Cardiac muscle cell (in vitro differentiated cells and primary cell): ENCODE data around the gene RALGPS2. TPM values are rescaled to one million over a fixed set of nuclear protein-coding genes. Genes with fewer than 3 reads are reported as not detected.

Source experiments
- DNase-seq, 2 donors: peaks; one replicate each; pipeline versions ENCODE4 v3.0.0 to v3.0.0-alpha.2; 2010 to 2017; ENCODE audit warnings: low read depth in 1 of 2, low spot score in 1 of 2
- H3K27ac ChIP-seq: fragments of 200-600 bp; sonication (generic); 2 replicates; pipeline ENCODE4 v1.5.1; 2016
- H3K27me3 ChIP-seq: fragments of 200-600 bp; sonication (generic); 2 replicates; pipeline ENCODE4 v1.6.0; 2016; ENCODE audit warnings: control low read depth
- H3K36me3 ChIP-seq: fragments of 200-600 bp; sonication (generic); 2 replicates; pipeline ENCODE4 v1.5.1; 2016; ENCODE audit warnings: control low read depth
- H3K4me1 ChIP-seq: fragments of 200-600 bp; sonication (generic); 2 replicates; pipeline ENCODE4 v1.8.1; 2017; ENCODE audit warnings: low read depth, mild to moderate bottlenecking, mixed run types
- H3K4me3 ChIP-seq: fragments of 200-600 bp; sonication (generic); 2 replicates; pipeline ENCODE4 v1.5.1; 2016; ENCODE audit warnings: mild to moderate bottlenecking
- H3K9me3 ChIP-seq: fragments of 200-600 bp; sonication (generic); 2 replicates; pipeline ENCODE4 v1.5.1; 2017; ENCODE audit warnings: low read depth, mild to moderate bottlenecking, control low read depth
- CTCF ChIP-seq: IDR thresholded peaks from 2 replicates; pipeline ENCODE4 v1.5.1; 2012; ENCODE audit warnings: low read depth, mild to moderate bottlenecking, low read length
- polyA plus RNA-seq: library from polyadenylated mRNA; unstranded; fragments of >200 nt; fragmentation: Nextera tagmentation; extraction: Ambion mirVana; gene quantifications from 2 replicates; pipeline ENCODE4 v1.2.1, GENCODE V29; 2016
- total RNA-seq: library from RNA; depleted of rRNA; stranded (reverse); fragments of >200 nt; gene quantifications from 2 replicates; pipeline ENCODE4 v1.2.3, GENCODE V29; 2016

RALGPS2 gene
- total and polyA plus RNA-seq, 2 experiments from 2014 or later = 10.3 to 27.3 TPM

GRCh38 chr1:178899402-178899801 is 174.4 kb downstream of the RALGPS2 start:
- no peak for TF ChIP-seq CTCF
- peaks cover 15% of the 10 kb centered on the region for H3K36me3 ChIP-seq

GRCh38 chr1:178901482-178902125 is 176.6 kb downstream of the RALGPS2 start:
- peaks cover 22% of the 10 kb centered on the region for H3K36me3 ChIP-seq
- no peaks in the 10 kb centered on the region for H3K27me3 ChIP-seq
- no peak for DNase-seq
- peaks cover 4% of the 10 kb centered on the region for H3K4me1 ChIP-seq
- H3K9me3 ChIP-seq = no peaks in the 10 kb centered on the region
- TF ChIP-seq CTCF = no peak
- H3K4me3 ChIP-seq = no peak overlapping the region
- no peak overlapping the region for H3K27ac ChIP-seq

More at GRCh38 chr1:178899402-178899801, 174.4 kb downstream of the RALGPS2 start:
- no peak overlapping the region for H3K4me3 ChIP-seq
- no peak for DNase-seq
- H3K4me1 ChIP-seq = peaks cover 14% of the 10 kb centered on the region
- H3K9me3 ChIP-seq = no peaks in the 10 kb centered on the region
- H3K27ac ChIP-seq = no peak overlapping the region
- no peaks in the 10 kb centered on the region for H3K27me3 ChIP-seq

- H3K4me3 ChIP-seq = no peak overlapping the region
- DNase-seq = peak in 1 of 2 donors; percentile 42
Observed at GRCh38 chr1:178908358-178908757, 183.3 kb downstream of the RALGPS2 start.

GRCh38 chr1:178910023-178910422 is 185.0 kb downstream of the RALGPS2 start:
- Histone ChIP-seq H3K36me3 (peaks cover 22% of the 10 kb centered on the region), H3K9me3 (no peaks in the 10 kb centered on the region), H3K27me3 (no peaks in the 10 kb centered on the region), H3K4me3 (no peak overlapping the region), H3K4me1 (peaks cover 5% of the 10 kb centered on the region), H3K27ac (no peak overlapping the region)
- no peak for DNase-seq
- TF ChIP-seq CTCF = no peak

More at GRCh38 chr1:178908358-178908757, 183.3 kb downstream of the RALGPS2 start:
- Histone ChIP-seq H3K27me3 (no peaks in the 10 kb centered on the region), H3K9me3 (no peaks in the 10 kb centered on the region), H3K36me3 (peaks cover 23% of the 10 kb centered on the region), H3K27ac (no peak overlapping the region), H3K4me1 (peaks cover 5% of the 10 kb centered on the region)
- no peak for TF ChIP-seq CTCF

GRCh38 chr1:178912597-178912996 is 187.6 kb downstream of the RALGPS2 start:
- no peak for DNase-seq

More at GRCh38 chr1:178912597-178912996, 187.6 kb downstream of the RALGPS2 start:
- Histone ChIP-seq H3K27ac (no peak overlapping the region), H3K36me3 (peaks cover 10% of the 10 kb centered on the region), H3K4me3 (no peak overlapping the region), H3K9me3 (no peaks in the 10 kb centered on the region), H3K4me1 (peaks cover 5% of the 10 kb centered on the region), H3K27me3 (no peaks in the 10 kb centered on the region)
- TF ChIP-seq CTCF = no peak
